Hematopoietic multipotent progenitor cell treated with erythropoietin and hydrocortisone succinate and interleukin-3 and kit ligand, for 17 days (in vitro differentiated cells): ENCODE data around the gene SLC8A1.

ENCODE experiments used
- DNase-seq: peaks from one replicate; pipeline ENCODE4 v3.0.0-alpha.2; 2015; ENCODE audit warnings: low spot score

The SLC8A1 gene

DNA sequence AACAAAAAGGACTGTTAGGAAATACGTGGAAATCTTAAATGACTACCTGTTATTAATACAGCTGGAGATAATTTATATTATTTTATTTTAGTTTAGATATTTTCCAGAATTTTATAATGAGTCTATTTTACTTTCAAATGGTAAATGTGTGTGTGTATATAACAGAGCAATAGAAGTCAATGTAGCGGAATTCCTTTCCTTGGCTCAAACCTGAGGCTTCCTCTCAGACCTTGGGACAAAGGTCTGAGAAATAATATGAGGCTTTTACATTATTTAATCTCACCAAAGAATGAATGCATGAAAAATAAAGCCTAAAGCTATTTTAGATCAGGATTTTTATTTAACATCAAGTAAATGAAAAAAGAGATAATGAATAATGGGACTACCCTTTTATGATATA lies 65.7 kb downstream of the SLC8A1 start:
- DNase-seq = no peak

DNA sequence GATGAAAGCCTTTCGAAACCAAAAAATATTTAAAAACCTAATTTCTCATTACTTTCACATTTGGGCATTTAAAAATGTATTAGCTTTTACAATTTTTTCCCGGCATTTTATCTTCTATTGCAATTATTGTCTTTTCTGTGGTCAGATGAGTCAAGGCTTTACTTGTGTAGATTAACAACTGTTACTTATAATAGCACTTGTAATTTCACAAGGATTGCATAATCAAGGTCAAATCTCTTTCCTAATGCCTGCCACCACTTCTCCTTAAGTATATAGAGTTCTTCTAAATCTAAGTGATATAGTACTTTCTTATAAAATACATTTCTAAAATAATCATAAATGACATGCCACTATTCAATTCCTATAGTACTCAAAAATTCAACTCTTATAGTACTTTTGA lies 67.2 kb downstream of the SLC8A1 start:
- DNase-seq = no peak

DNA sequence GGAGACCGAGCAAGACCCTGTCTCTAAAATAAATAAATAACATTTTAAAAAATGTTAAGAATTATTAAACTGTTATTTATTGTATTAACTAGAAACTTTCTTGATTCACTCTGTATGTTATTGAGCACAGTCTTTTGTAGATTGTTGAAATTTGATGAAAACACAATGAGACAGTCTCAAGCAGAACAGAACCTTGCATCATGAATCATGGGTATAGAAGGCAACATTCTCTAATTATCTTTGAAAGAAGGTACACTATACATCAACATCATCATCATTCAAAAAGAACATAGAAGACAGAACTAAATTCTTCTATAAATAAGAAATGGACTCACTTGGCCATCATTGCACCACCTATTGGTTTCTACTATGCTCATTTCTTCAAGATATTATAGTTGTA lies 67.7 kb downstream of the SLC8A1 start:
- DNase-seq = no peak

DNA sequence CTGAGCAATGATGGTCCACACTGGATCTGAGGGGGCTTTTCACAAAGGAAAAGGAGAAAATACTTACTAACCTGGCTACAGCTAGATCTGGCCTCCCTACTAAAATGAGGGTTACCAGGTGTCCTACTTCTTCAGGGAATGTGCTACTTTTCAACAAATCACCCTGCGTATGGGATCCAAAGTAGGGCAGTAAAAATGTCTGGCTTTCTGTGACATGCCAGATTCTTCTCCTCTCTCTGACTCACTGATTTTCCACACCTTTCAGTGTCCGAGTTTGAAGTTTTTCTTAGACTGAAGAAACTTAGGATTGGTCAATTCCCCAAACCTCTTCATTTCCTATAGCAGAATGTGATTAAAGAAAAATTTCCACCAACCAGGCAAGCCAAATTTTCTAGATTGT lies 71.2 kb downstream of the SLC8A1 start:
- DNase-seq = no peak

- no peak for DNase-seq
These were observed 71.8 kb downstream of the SLC8A1 start for GRCh38 chr2:40380041-40380440.

- DNase-seq = no peak
These were observed 77.2 kb downstream of the SLC8A1 start for GRCh38 chr2:40374543-40375240.

GRCh38 chr2:40373111-40373510 lies 78.8 kb downstream of the SLC8A1 start:
- DNase-seq = no peak

DNA sequence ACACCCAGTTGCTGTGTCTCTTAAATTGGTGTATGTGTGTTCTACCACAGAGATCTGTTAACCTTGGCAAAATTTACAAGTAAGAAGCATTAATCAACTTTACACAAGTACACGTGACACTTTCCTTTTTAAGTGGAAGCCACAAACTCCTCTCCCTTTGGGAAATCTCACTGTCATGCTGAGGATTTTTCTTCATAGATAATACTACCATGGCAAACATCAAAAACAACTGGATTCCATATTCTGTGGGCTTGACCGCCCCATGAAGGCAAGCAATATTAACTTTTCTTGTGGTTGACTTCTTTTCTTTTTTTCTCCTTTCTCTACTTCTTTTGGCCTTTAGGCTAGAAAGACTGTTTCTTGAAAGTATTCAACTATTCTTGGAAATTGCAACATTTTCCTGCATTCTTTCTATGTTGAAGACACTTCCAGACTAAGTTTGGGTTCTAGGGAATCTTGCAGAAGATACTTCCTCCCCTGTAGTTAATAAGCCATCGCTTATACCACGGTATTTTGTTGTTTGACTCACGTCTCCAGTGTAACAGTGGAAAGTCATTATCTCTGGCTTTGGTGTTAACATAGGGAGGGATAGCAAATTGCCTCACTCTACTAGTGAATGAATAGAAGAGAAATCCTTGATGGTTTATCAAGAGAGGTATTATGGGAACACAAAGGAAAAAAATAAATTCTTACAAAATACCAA lies 79.5 kb downstream of the SLC8A1 start:
- no peak for DNase-seq

DNA sequence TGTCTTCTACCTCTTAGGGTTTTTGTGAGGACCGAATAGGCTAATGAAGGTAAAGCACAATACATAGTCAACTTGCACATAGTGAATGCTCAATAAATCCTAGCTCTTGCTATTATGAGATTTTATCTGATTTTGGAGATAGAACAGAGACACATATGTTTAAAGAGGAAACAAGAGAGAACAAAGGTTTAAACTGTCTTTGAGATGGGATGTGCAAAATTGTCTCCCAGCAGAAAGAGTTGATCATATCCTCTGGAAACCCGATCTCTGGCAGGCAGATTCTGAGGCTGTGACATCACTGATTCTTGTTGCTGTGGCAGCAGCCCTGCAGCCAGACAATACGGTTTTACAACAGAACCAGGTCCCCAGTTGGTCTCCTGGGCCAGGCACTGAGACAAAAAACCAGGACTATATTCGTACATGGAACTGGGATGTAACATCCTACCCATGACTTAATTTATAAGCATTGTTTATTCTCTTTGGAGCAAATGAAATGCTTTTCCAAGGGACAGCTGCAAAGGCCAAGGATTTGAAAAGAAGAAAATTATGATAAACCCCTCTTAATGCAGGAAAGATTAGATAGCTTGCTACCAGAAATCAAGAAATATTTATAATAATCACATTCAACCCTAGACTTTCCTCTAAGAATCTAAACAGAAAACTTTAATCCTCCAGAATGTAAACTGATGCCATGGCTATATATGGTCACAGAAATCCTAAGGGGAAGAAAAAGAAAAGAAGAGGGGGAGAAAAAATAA lies 80.2 kb downstream of the SLC8A1 start:
- DNase-seq = no peak

- no peak for DNase-seq
These were observed 81.9 kb downstream of the SLC8A1 start for GRCh38 chr2:40370007-40370395.

GRCh38 chr2:40369267-40370006 lies 82.5 kb downstream of the SLC8A1 start:
- no peak for DNase-seq

DNA sequence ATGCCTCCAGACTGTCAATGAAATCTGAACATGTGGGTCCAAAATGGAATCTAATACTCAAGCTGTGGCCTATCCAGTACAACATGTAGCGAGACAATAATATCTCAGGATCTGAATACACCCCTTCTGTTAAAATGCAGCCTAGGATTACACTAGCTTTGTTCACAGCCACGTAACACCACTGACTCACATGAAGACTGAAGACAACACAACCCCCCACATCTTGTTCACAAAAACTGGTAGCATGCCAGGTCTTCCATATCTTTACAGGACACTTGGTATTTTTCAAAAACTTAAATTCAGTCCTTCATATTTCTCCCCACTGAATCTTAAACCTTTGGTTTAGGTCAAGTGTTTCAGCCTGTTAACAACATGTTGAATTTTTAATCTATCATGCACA lies 84.2 kb downstream of the SLC8A1 start:
- DNase-seq = no peak

- DNase-seq = no peak
These were observed 84.9 kb downstream of the SLC8A1 start for GRCh38 chr2:40367032-40367431.

DNA sequence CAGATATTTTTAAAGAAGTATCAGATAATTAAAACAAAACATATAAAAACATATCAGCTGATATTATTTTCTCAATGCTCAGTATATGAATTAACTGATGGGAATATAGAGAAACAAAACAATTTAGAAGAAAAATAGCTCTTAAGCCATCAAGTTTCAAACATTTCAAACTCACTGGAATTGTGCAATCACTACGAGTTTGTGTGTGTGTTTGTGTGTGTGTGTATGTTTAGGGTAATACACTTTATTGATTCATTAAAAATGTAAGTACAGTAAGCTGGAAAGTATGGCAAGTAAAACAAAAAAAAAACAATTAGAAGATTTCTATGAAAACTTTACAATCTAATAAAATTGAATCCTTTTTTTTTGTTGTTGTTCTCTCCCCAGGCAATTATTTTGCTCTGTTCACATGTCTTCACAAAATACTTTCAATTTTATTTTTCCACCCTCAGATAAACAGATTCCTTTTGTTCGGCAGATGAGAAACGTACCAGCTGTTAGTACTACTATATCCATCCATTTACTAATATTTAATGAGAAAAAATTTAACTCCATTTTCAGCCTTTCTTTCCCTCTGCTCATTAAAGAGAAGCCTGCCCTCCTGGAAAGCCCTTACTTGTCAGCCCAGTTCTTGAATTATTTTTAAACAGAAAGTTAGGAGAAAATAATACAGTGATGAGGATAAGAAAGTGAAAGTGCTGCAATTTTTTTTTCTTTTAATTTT lies 87.6 kb downstream of the SLC8A1 start:
- DNase-seq = no peak

DNA sequence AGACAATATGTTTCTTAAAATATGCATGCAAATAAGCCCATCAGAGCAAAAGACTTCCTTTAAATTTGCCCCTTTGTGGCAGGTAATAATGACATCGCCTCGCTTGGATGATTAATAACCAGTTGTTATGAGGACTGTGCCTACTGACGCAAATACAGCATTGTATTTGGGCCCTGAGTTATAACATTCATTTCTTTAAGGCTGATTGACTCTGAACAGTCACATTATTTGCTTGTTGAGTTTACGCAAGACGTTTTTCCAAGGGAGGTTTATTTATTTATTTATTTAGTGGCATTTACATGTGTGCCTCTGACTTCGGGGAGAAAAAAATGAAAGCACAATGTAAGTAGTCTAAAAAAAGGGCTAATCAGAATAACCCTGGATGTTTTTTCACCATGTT lies 88.3 kb downstream of the SLC8A1 start:
- no peak for DNase-seq

DNA sequence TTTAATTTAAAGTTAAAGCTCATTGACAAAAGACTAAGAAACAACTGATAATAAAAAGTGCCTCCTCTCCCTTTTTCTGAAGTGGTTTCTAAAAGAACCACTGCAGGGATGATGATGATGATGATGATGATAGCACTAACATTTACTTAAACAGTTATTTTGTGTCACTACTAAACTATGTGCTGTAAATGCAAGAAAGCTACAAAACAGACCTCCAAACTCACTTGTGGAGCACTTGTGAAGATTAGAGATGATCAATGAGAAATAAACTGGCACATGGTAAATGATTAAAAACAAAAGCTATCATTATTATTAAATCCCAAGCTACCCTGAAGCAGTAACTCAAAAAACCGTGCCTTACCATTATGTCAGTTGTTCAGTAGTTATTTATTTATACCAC lies 88.7 kb downstream of the SLC8A1 start:
- no peak for DNase-seq

DNA sequence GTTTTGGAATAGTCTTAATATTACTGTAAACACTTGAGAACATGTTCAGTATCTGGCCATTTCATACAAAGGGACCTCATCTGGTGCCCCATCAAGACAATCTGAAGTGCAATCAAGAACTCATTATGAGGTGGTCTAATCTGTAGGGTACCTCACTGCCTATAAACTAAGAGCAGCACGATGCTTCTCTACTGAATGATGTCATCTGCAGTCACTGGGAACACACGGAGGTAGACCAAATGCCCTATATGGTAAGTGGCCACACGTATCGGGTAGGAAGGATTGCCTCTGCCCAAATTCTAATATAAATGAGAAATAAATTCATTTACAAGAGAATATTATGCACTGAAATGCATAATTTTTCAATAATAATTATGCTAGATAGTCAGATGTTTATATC lies 90.4 kb downstream of the SLC8A1 start:
- DNase-seq = no peak

- no peak for DNase-seq
These were observed 91.2 kb downstream of the SLC8A1 start for GRCh38 chr2:40360652-40361051.

GRCh38 chr2:40359811-40360210 lies 92.1 kb downstream of the SLC8A1 start:
- DNase-seq = no peak

DNA sequence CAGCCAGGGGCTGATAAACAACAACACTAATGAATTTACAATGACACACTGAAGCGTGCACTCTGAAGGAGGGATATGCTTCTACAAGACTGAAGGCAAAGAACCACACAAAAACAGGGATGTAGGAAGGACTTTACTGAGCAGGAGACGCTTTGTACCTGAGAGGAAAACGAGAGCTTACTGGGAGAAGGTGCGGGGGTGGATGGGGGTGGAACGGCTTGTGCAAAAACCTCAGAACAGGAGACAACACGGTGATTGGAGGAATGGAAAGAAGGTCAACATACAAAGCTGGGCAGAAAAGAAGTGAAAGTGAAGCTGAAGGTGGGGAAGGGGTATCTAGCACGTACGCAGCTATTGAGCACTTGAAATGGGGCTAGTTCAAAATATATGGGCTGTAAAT lies 93.1 kb downstream of the SLC8A1 start:
- no peak for DNase-seq

DNA sequence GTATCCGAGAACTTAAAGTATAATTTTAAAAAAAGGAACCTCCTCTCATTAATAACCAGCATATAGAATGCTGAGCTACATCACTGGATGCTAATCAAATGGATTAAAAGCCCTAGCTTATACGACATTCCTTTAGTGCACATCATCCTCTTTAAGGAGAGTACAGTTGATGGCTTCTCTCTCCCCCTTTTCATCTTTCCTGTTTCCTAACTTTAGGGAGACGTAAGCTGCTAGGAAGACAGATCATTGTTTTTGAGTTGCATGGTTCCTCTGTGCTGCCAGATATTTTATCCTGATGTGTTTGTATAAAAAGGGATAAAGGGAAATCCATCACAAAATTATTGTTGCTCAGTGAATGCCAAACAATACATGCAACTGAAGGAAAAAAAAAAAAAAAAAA lies 94.2 kb downstream of the SLC8A1 start:
- DNase-seq = no peak

- no peak for DNase-seq
These were observed 96.4 kb downstream of the SLC8A1 start for GRCh38 chr2:40355451-40355850.
